ENCODE data around the gene MMP17.

DNA sequence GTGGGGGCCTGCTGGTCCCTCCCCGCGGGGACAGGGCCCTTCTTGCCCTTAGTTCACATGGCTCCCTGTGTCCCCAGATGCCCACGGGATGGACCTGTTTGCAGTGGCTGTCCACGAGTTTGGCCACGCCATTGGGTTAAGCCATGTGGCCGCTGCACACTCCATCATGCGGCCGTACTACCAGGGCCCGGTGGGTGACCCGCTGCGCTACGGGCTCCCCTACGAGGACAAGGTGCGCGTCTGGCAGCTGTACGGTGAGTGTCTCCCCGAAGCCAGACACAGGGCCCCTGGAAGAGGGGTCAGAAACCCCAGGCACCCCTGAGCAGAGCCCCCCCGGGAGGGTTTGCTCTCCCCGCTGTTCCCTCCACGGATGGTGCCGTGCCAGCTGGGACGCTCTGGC is 13.4 kb downstream of the MMP17 start:
- TF ChIP-seq ZNF768 (tag by site-specific recombination; IDR thresholded peaks at IDR 0.05) (no peak), ZSCAN30 (tag by site-specific recombination; IDR thresholded peaks at IDR 0.05) (no peak), TCF7L2 (IDR thresholded peaks at IDR 0.05; ENCODE audit: borderline replicate concordance, low read depth, low read length) (no peak), ZSCAN5A (tag by site-specific recombination; IDR thresholded peaks at IDR 0.05) (no peak)
- TF ChIP-seq, protein P1, sequence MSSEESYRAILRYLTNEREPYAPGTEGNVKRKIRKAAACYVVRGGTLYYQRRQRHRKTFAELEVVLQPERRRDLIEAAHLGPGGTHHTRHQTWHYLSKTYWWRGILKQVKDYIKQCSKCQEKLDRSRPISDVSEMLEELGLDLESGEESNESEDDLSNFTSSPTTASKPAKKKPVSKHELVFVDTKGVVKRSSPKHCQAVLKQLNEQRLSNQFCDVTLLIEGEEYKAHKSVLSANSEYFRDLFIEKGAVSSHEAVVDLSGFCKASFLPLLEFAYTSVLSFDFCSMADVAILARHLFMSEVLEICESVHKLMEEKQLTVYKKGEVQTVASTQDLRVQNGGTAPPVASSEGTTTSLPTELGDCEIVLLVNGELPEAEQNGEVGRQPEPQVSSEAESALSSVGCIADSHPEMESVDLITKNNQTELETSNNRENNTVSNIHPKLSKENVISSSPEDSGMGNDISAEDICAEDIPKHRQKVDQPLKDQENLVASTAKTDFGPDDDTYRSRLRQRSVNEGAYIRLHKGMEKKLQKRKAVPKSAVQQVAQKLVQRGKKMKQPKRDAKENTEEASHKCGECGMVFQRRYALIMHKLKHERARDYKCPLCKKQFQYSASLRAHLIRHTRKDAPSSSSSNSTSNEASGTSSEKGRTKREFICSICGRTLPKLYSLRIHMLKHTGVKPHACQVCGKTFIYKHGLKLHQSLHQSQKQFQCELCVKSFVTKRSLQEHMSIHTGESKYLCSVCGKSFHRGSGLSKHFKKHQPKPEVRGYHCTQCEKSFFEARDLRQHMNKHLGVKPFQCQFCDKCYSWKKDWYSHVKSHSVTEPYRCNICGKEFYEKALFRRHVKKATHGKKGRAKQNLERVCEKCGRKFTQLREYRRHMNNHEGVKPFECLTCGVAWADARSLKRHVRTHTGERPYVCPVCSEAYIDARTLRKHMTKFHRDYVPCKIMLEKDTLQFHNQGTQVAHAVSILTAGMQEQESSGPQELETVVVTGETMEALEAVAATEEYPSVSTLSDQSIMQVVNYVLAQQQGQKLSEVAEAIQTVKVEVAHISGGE (tag by site-specific recombination; conservative IDR thresholded peaks at IDR 0.05; ENCODE audit: low read depth): no peak
